ENCODE results near the gene PIP5K1C. TPM values are rescaled to one million over a fixed set of nuclear protein-coding genes. Genes with fewer than 3 reads are reported as not detected.

PIP5K1C gene
- total and polyA plus RNA-seq, 9 of the 15 experiments (the other 6 are each of a cell fraction or from before 2014, with no cell fraction given): 0.38 to 22.1 (median 4.1) TPM

DNA sequence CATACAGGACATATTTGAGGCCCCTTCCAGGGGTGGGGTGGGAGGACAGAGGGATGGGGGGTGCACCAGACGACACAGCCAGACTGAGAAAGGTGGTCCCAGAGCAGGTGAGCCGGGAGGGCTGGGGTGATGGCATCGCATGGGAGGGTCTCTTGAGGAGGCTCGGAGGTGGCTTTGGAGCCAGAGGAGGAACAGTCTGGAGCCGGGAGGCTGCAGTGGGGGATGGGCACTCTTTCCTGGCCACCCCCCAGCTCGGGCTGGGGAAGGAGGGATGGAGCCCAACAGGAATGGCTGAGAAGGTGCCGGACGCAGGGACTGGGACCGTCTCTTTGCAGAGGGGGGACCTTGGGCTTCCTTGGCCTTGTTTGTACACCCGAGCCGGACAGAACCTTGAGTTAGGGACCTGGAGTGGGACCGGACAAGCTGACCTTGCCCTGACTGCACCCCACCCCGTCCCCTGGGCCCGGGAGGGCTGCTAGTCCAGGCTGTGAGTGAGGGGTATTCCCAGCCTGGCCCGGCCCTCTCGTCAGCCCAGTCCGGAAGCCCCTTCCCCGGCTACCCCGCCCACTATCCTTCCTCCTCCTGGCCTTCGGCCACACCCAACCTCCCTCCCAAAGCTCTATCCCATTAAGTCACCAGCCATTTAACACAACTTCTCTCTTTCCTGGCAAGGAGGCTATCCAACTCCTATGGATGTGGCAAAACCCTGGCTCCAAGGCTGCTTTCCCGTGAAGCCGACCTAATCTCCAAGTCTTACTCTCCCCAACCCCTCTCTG lies 92.8 kb downstream of the PIP5K1C start (continued):
- TF ChIP-seq, protein P1, sequence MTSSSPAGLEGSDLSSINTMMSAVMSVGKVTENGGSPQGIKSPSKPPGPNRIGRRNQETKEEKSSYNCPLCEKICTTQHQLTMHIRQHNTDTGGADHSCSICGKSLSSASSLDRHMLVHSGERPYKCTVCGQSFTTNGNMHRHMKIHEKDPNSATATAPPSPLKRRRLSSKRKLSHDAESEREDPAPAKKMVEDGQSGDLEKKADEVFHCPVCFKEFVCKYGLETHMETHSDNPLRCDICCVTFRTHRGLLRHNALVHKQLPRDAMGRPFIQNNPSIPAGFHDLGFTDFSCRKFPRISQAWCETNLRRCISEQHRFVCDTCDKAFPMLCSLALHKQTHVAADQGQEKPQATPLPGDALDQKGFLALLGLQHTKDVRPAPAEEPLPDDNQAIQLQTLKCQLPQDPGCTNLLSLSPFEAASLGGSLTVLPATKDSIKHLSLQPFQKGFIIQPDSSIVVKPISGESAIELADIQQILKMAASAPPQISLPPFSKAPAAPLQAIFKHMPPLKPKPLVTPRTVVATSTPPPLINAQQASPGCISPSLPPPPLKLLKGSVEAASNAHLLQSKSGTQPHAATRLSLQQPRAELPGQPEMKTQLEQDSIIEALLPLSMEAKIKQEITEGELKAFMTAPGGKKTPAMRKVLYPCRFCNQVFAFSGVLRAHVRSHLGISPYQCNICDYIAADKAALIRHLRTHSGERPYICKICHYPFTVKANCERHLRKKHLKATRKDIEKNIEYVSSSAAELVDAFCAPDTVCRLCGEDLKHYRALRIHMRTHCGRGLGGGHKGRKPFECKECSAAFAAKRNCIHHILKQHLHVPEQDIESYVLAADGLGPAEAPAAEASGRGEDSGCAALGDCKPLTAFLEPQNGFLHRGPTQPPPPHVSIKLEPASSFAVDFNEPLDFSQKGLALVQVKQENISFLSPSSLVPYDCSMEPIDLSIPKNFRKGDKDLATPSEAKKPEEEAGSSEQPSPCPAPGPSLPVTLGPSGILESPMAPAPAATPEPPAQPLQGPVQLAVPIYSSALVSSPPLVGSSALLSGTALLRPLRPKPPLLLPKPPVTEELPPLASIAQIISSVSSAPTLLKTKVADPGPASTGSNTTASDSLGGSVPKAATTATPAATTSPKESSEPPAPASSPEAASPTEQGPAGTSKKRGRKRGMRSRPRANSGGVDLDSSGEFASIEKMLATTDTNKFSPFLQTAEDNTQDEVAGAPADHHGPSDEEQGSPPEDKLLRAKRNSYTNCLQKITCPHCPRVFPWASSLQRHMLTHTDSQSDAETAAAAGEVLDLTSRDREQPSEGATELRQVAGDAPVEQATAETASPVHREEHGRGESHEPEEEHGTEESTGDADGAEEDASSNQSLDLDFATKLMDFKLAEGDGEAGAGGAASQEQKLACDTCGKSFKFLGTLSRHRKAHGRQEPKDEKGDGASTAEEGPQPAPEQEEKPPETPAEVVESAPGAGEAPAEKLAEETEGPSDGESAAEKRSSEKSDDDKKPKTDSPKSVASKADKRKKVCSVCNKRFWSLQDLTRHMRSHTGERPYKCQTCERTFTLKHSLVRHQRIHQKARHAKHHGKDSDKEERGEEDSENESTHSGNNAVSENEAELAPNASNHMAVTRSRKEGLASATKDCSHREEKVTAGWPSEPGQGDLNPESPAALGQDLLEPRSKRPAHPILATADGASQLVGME (CRISPR knock-in tag; IDR thresholded peaks at IDR 0.05): peak; percentile 78
- TF ChIP-seq CHD1 (IDR thresholded peaks at IDR 0.05; ENCODE audit: low read length) (peak; percentile 76), SUPT5H (IDR thresholded peaks at IDR 0.05) (peak; percentile 75; the same call in 1 of the 2 replicates), POLR2G (IDR thresholded peaks at IDR 0.05; ENCODE audit: low read depth, low read length) (peak; percentile 44), FOXK2 (conservative IDR thresholded peaks at IDR 0.05 in 1 of 2, IDR thresholded peaks at IDR 0.05 in 1 of 2; ENCODE audit: low read depth in 2 of 2) (0 out of 4 replicates have a peak, but pooled peaks of 1 of the 2 experiments have one; percentile 2), ETV1 (tag; conservative IDR thresholded peaks at IDR 0.05; ENCODE audit: low read depth) (peak; percentile 21; the same call in 1 of the 2 replicates), ZNF445 (CRISPR knock-in tag; IDR thresholded peaks at IDR 0.05; ENCODE audit: low read depth) (no peak), ELF2 (CRISPR knock-in tag; IDR thresholded peaks at IDR 0.05) (0 out of 2 replicates have a peak, but pooled peaks have one; percentile 11), MTA3 (IDR thresholded peaks at IDR 0.05; ENCODE audit: borderline replicate concordance) (peak; percentile 11; the same call in 1 of the 2 replicates), GABPA (tag; conservative IDR thresholded peaks at IDR 0.05; ENCODE audit: low read depth) (no peak; the same call in 1 of the 2 replicates)
- TF ChIP-seq, protein P2, sequence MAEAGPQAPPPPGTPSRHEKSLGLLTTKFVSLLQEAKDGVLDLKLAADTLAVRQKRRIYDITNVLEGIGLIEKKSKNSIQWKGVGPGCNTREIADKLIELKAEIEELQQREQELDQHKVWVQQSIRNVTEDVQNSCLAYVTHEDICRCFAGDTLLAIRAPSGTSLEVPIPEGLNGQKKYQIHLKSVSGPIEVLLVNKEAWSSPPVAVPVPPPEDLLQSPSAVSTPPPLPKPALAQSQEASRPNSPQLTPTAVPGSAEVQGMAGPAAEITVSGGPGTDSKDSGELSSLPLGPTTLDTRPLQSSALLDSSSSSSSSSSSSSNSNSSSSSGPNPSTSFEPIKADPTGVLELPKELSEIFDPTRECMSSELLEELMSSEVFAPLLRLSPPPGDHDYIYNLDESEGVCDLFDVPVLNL (CRISPR knock-in tag; IDR thresholded peaks at IDR 0.05; ENCODE audit: low read depth): no peak
- TF ChIP-seq, protein P3, sequence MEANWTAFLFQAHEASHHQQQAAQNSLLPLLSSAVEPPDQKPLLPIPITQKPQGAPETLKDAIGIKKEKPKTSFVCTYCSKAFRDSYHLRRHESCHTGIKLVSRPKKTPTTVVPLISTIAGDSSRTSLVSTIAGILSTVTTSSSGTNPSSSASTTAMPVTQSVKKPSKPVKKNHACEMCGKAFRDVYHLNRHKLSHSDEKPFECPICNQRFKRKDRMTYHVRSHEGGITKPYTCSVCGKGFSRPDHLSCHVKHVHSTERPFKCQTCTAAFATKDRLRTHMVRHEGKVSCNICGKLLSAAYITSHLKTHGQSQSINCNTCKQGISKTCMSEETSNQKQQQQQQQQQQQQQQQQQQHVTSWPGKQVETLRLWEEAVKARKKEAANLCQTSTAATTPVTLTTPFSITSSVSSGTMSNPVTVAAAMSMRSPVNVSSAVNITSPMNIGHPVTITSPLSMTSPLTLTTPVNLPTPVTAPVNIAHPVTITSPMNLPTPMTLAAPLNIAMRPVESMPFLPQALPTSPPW (CRISPR knock-in tag; IDR thresholded peaks at IDR 0.05): peak; percentile 18
- TF ChIP-seq, protein P4, sequence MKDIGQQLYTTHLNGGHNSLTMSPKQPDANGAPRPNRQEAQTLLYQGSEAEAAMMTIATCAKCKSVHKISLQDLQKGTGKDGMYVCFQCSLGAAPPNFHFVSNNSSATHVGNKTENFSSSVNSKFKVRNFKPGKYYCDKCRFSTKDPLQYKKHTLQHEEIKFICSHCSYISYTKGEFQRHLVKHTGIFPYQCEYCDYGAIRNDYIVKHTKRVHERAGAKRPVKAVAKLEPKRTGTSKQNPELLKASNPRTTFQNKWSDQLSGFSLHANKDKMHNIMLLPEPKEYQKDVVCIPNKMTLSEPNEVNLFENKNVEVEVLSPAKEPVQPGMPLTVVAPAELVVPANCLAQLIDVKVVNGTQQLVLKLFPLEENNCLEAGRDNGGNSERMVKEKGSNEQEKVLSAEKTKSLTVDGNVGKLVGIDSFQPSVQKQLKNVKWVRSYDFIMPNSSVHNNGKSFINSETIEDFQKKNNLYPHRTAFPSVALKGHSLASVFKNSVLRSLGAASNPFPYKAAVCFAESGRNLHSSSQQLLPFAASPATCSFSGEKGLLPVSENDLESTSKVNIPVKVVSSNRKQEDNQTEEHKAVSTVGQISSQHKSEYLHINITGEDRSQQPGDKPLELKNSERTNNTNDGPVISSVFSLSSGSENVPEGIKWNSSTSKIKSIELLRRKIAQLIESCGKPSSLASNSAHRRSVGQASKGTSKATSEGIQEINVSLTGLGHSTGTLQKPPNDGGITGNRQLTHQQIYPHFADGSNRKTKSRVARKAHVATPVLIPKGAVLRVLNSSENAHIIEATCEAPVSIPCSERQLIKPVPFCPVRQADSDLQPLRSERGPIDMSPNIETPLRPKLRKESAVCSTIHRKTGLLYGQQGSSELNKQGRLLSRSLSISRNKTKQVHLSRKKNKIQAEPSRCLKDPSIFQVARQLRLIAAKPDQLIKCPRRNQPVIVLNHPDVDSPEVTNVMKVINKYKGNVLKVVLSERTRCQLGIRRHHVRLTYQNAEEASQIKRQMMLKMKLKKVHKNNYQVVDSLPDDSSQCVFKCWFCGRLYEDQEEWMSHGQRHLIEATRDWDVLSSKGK (CRISPR knock-in tag; IDR thresholded peaks at IDR 0.05): no peak
